HG03457 (cell line): Measurements from ENCODE around the gene ITPR2.

Experiments used
- ATAC-seq: cut with Tn5 transposase; IDR thresholded peaks from one replicate; pipeline ENCODE4 v1.9.1; 2021; ENCODE audit warnings: moderate number of reproducible peaks; ENCODE audit not compliant: unreplicated experiment

Gene ITPR2

GRCh38 chr12:26374934-26375680, 457.9 kb downstream of the ITPR2 start:
- ATAC-seq, result no peak

GRCh38 chr12:26373606-26374495, 459.1 kb downstream of the ITPR2 start:
- no peak for ATAC-seq

GRCh38 chr12:26372866-26373265, 460.1 kb downstream of the ITPR2 start:
- ATAC-seq, result no peak

- no peak for ATAC-seq
These were observed 462.9 kb downstream of the ITPR2 start for GRCh38 chr12:26370098-26370497.

- no peak for ATAC-seq
These were observed 463.4 kb downstream of the ITPR2 start for GRCh38 chr12:26369588-26369987.

- ATAC-seq, result no peak
These were observed 464.8 kb downstream of the ITPR2 start for GRCh38 chr12:26367991-26368730.

- no peak for ATAC-seq
These were observed 471.0 kb downstream of the ITPR2 start for GRCh38 chr12:26361964-26362363.

GRCh38 chr12:26360062-26360461, 472.9 kb downstream of the ITPR2 start:
- no peak for ATAC-seq

GRCh38 chr12:26359576-26359975, 473.4 kb downstream of the ITPR2 start:
- ATAC-seq, result no peak

GRCh38 chr12:26358651-26359050, 474.3 kb downstream of the ITPR2 start:
- ATAC-seq, result no peak

GRCh38 chr12:26347300-26347699, 485.7 kb downstream of the ITPR2 start:
- ATAC-seq, result no peak

- no peak for ATAC-seq
These were observed 486.3 kb downstream of the ITPR2 start for GRCh38 chr12:26346736-26347135.

- ATAC-seq, result no peak
These were observed 487.5 kb downstream of the ITPR2 start for GRCh38 chr12:26345471-26346003.

GRCh38 chr12:26341491-26341890, 491.5 kb downstream of the ITPR2 start:
- ATAC-seq, result no peak

- no peak for ATAC-seq
These were observed 492.3 kb downstream of the ITPR2 start for GRCh38 chr12:26340649-26341048.

- ATAC-seq, result no peak
These were observed 493.0 kb downstream of the ITPR2 start for GRCh38 chr12:26339976-26340375.

- no peak for ATAC-seq
These were observed 494.1 kb downstream of the ITPR2 start for GRCh38 chr12:26338586-26339572.

GRCh38 chr12:26335651-26336050, 497.3 kb downstream of the ITPR2 start:
- ATAC-seq, result no peak

- ATAC-seq, result no peak
These were observed 498.3 kb downstream of the ITPR2 start for GRCh38 chr12:26334621-26335124.

- no peak for ATAC-seq
These were observed 501.0 kb downstream of the ITPR2 start for GRCh38 chr12:26331960-26332359.
